Measurements from ENCODE around the gene ABCA6.
A peak's percentile ranks its signal among the peaks of the same experiment; 100 is the strongest.
"Not testable (repeated sequence)": the region's sequence is repeated elsewhere in the genome, so short reads cannot be mapped to it uniquely, and the experiment has no call there.

ABCA6 gene

DNA sequence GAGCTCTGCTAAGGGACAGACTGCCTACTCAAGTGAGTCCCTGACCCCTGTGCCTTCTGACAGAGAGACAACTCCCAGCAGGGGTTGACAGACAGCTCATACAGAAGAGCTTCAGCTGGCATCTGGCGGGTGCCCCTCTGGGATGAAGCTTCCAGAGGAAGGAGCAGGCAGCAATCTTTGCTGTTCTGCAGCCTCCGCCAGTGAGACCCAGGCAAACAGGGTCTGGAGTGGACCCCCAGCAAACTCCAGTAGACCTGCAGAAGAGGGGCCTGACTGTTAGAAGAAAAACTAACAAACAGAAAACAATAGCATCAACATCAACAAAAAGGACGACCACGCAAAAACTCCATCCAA is 70.5 kb downstream of the ABCA6 start:
- DNase-seq (ENCODE audit: low spot score), result not testable (repeated sequence)

DNA sequence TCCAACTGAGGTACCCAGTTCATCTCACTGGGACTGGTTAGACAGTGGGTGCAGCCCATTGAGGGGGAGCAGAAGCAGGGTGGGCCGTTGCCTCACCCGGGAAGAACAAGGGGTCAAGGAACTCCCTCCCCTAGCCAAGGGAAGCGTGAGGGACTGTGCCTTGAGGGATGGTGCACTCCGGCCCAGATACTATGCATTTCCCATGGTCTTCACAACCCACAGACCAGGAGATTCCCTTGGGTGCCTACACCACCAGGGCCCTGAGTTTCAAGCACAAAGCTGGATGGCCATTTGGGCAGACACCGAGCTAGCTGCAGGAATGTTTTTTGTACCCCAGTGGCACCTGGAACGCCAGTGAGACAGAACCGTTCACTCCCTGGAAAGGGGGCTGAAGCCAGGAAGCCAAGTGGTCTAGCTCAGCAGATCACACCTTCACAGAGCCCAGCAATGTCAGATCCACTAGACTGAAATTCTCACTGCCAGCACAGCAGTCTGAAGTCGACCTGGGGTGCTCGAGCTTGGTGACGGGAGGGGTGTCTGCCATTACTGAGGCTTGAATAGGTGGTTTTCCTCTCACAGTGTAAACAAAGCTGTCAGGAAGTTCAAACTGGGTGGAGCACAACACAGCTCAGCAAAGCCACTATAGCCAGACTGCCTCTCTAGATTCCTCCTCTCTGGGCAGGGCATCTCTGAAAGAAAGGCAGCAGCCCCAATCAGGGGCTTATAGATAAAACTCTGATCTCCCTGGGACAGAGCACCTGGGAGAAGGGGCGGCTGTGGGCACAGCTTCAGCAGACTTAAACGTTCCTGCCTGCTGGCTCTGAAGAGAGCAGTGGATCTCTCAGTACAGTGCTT is 71.1 kb downstream of the ABCA6 start:
- not testable (repeated sequence) for DNase-seq (ENCODE audit: low spot score)

GRCh38 chr17:69069226-69069750 is 72.4 kb downstream of the ABCA6 start:
- DNase-seq (ENCODE audit: low spot score), result no peak

DNA sequence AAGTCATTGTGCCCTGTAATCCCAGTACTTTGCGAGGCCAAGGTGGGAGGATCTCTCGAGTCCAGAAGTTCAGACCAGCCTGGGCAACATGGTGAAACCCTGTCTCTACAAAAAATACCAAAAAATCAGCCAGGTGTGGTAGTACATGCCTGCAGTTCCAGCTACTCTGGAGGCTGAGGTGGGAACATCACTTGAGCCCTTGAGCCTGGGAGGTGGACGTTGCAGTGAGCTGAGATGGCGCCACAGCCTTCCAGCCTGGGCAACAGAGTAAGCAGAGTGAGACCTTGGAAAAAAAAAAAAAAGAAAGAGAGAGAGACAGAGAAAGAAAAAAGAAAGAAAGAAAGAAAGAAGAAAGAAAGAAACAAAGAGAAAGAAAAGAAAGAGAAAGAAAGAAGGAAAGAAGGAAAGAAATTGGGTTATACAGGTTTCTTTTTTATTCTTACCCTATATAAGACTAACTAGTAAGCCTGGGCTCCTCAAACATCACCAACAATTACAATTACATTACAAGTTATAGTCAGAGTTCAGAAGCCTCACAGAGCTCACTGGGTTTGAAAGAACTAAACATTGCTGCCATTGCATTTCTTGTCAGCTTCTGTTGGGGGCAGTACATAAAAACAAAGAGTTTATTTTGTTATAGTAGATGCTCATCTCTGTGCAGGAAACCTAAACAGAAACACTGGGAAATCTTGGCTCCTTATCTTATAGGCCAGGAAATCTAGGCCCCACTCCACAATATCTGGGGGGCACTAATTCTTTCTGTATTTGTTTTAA is 74.2 kb downstream of the ABCA6 start:
- no peak for DNase-seq (ENCODE audit: low spot score)

DNA sequence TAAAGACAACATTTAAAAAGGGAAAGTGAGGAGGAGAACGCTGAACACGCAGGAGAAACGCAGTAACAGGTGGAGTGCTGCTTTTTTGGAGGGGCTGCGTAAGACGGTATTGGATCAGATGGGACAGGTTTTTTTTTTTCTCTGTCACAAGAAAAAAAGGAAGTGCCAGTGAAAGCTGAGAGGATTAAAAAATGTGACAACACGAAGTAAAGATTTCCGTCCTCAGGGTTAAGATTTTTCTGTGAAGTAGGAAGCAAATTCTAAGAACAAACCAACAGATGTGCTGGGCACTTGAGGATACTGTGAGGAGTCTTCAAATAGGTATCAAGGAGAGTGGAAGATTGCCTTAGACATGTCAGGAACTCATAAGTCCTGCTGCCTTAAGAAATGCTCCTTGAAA is 75.2 kb downstream of the ABCA6 start:
- DNase-seq (ENCODE audit: low spot score), result no peak

DNA sequence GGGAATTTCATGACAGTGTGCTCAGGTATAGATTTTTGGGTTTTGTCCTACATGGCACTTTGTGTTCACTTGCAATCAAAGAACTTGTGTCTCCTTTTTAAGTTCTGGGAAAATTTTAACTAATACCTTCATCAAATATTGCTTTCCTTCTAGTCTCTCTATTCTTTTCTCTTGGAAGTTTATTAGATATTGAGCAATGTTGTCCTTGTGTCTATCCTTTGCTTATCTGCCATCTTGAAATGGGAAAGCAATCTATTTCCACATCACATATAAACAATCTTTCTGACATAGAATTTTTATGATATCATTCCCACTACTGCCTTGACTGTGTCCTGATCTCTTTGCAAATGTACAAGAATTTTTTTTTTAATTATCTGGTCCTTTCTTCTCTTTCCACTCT is 76.6 kb downstream of the ABCA6 start:
- DNase-seq (ENCODE audit: low spot score), result no peak

DNA sequence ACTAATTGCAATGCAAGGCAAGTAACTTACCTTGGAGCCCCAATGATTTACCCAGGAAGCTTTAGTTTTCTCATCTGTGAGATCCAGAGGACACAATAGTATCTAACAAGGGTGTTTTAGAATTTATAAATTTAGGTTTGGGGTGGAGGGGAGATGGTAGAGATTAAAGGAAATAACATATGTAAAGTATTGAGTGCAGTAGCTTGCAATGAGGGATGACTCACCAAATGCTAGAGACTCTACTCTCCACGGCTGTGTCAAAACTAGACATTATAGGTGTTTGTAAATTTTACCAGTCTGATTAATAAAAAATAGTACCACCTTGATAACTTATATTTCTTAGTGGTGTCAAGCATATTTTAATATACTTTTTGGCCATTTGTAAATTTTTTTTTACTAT is 77.2 kb downstream of the ABCA6 start:
- DNase-seq (ENCODE audit: low spot score), result no peak

DNA sequence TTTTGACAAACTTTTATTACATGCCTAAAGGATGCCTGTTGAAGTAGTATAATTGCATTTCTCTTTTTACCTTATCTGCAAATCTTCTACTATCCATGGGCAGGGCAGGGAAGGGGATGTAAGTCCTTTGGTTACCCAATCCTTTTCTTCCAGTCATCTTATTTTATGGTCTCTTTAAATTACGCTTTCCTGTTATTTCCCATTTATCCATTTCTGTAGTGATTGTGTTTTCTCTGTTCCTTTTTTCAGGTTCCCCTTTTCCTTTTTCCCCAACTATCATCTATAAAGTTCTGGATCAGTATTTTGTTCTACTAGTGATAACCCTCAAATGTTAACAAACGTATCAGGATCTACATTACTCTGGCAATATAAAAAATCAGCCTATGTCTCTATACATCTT is 77.7 kb downstream of the ABCA6 start:
- no peak for DNase-seq (ENCODE audit: low spot score)

GRCh38 chr17:69062860-69063581 is 78.7 kb downstream of the ABCA6 start:
- no peak for DNase-seq (ENCODE audit: low spot score)

- DNase-seq (ENCODE audit: low spot score), result no peak
Measured at GRCh38 chr17:69061721-69062556, 79.8 kb downstream of the ABCA6 start.

GRCh38 chr17:69060822-69061221 is 80.9 kb downstream of the ABCA6 start, which contains the start of gene ABCA9:
Gene ABCA9 (minus strand): TSS chr17:69060927. CDS start chr17:69051126, 9,801 bp downstream.
- peak; percentile 13 for DNase-seq (ENCODE audit: low spot score)

- no peak for DNase-seq (ENCODE audit: low spot score)
Measured at GRCh38 chr17:69059458-69060175, 82.1 kb downstream of the ABCA6 start.

GRCh38 chr17:69058165-69058564 is 83.5 kb downstream of the ABCA6 start:
- no peak for DNase-seq (ENCODE audit: low spot score)

DNA sequence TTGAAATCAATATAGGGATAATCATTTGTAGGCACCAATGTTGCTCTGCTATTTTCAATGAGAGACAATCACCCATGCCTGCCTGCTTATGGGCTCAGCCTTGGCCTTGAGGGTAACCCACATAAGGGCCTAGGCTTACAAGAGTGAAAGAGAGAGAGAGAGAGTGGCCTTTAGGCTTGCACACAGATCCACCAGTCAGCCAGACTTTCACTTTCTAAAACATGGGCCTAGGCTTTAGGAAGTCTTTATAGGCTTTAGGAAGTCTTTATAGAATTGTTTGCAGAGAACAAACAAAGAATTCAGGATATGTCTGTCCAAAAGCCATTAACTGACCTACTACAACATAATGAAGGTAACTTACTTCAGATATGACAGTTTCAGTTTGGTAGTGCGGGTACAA is 84.4 kb downstream of the ABCA6 start:
- DNase-seq (ENCODE audit: low spot score), result no peak

- no peak for DNase-seq (ENCODE audit: low spot score)
Measured at GRCh38 chr17:69056179-69056823, 85.4 kb downstream of the ABCA6 start.

- no peak for DNase-seq (ENCODE audit: low spot score)
Measured at GRCh38 chr17:69055334-69055733, 86.4 kb downstream of the ABCA6 start.

DNA sequence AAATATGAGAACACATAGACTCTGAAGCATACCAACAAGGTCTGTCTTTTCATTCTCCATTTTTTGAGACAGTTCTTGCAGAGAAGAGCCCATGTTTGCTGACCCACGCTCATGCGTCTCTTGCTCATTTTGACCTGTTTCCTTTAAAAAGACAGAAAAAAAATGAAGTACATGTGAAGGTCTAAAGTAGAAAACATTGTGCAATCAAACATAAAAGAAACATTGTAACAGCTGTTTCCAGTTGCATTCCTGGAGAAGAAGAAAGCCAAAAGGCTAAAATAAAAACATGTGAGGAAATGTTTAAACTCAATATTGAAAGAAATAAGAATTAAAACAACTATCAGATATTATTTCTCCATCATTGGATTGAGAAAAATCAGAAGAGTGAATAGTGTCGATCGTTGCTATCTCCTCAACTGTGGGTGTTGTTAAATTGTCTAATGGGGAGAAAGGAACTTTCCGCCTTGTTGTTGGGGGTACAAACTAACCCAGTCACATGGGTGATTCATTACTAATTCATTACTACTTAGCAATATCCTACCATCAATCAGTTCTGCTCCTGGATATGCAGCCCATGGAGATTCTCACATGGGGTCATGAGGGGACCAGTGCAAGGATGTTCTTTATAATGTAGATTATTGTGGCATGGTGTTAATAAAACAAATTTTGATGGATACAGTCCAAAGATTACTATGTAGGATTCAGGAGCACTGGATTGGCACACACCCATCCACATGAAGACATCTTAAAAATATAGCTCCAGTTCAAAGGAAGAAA is 90.5 kb downstream of the ABCA6 start:
- no peak for DNase-seq (ENCODE audit: low spot score)

DNA sequence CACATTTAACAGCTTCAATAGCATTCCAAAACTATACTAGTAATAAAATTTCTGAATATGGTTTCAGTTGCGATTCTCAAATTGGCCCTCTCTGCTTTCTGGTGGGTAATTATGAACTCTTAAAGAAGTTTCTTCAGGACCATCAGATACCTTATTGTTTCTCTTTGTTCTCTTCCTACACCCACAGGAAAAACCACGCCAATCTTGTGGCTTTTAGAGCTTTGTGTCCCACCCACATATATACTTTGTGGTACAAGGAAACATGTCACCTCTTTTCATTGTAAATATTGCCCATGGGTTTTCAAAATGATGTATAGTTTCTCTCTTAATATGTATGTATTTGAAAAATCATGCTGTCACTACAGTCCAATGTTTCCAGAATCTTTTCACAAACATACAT is 93.1 kb downstream of the ABCA6 start:
- no peak for DNase-seq (ENCODE audit: low spot score)
